A549 (cell line): ENCODE data around the gene RNF4. TPM values are rescaled to one million over a fixed set of nuclear protein-coding genes. Genes with fewer than 3 reads are reported as not detected.
A peak's percentile ranks its signal among the peaks of the same experiment; 100 is the strongest.

Source experiments
- ATAC-seq, 2 experiments: fragments of 200-7000 bp in 1 of 2; fragments of >200 bp in 1 of 2; cut with Nextera tagmentation in 1 of 2; cut with Tn5 transposase in 1 of 2; 3 replicates each; pipeline versions ENCODE4 v1.8.0 to v1.9.1; 2018 to 2020; ENCODE audit warnings: mild to moderate bottlenecking in 1 of 2, moderate library complexity in 1 of 2
- CTCF ChIA-PET: fragments of 300-600 bp; sonication (Branson Sonifier 250); formaldehyde crosslinking; extraction: SDS; loops from one replicate; lab custom pipeline; 2021; ENCODE audit warnings: antibody characterized with exemption, inconsistent platforms; lab: Yijun Ruan, JAX
- POLR2A ChIA-PET: fragments of 350-600 bp; formaldehyde crosslinking; extraction: SDS; loops from one replicate; lab custom pipeline; 2021; ENCODE audit warnings: antibody characterized with exemption, inconsistent platforms; lab: Yijun Ruan, JAX
- DNase-seq, 2 experiments: peaks; one replicate each; pipeline versions ENCODE4 v3.0.0 to v3.0.0-alpha.2; 2011 to 2016; ENCODE audit warnings: low read depth in 1 of 2, low spot score in 1 of 2
- FAIRE-seq: peaks from 2 replicates; lab custom pipeline; 2011; peaks lifted over from hg19 to GRCh38; lab: Jason Lieb, UNC
- H3K27ac ChIP-seq, 2 experiments: fragments of >200 bp; sonication (Bioruptor Twin); formaldehyde crosslinking; 3 replicates each; pipeline ENCODE4 v1.5.1; 2016 to 2017
- H3K4me1 ChIP-seq: fragments of >200 bp; sonication (Bioruptor Twin); formaldehyde crosslinking; 3 replicates; pipeline ENCODE4 v1.6.1; 2016
- H3K4me2 ChIP-seq: fragments of >200 bp; sonication (Bioruptor Twin); formaldehyde crosslinking; 3 replicates; pipeline ENCODE4 v1.6.1; 2016
- H3K4me3 ChIP-seq: fragments of >200 bp; sonication (Bioruptor Twin); formaldehyde crosslinking; 3 replicates; pipeline ENCODE4 v1.5.1; 2016
- H3K9me3 ChIP-seq: fragments of >200 bp; sonication (Bioruptor Twin); formaldehyde crosslinking; 3 replicates; pipeline ENCODE4 v1.6.1; 2016
- BCL3 ChIP-seq: fragments of >200 bp; sonication (Bioruptor Twin); formaldehyde crosslinking; IDR thresholded peaks from 3 replicates; pipeline ENCODE4 v1.6.1; 2016
- BHLHE40 ChIP-seq: IDR thresholded peaks from 2 replicates; pipeline ENCODE4 v1.6.1; 2012; ENCODE audit warnings: low read depth, low read length, inconsistent platforms
- CTCF ChIP-seq: fragments of >200 bp; sonication (Bioruptor Twin); formaldehyde crosslinking; IDR thresholded peaks from 3 replicates; pipeline ENCODE4 v1.5.1; 2016
- ELK1 ChIP-seq: fragments of 150-350 bp; IDR thresholded peaks from 2 replicates; pipeline ENCODE4 v1.6.1; 2014; ENCODE audit warnings: low read depth, mild to moderate bottlenecking, low read length
- ESRRA ChIP-seq: fragments of 150-350 bp; IDR thresholded peaks from 2 replicates; pipeline ENCODE4 v1.6.1; 2014; ENCODE audit warnings: mild to moderate bottlenecking, low read length, borderline replicate concordance
- HES2 ChIP-seq: fragments of >200 bp; sonication (Bioruptor Twin); formaldehyde crosslinking; IDR thresholded peaks from 2 replicates; pipeline ENCODE4 v1.6.1; 2016
- HEYL ChIP-seq: fragments of 250-450 bp; sonication (Bioruptor Pico); IDR thresholded peaks from 2 replicates; pipeline ENCODE4 v1.8.0; 2021; ENCODE audit warnings: mild to moderate bottlenecking, moderate library complexity
- JUN ChIP-seq, 2 experiments: fragments of >200 bp; sonication (Bioruptor Twin); formaldehyde crosslinking; IDR thresholded peaks; 2 replicates in 1 of 2; 3 replicates in 1 of 2; pipeline ENCODE4 v1.6.1; 2016 to 2017
- MYC ChIP-seq: IDR thresholded peaks from 2 replicates; pipeline ENCODE4 v1.6.1; 2012; ENCODE audit warnings: mild to moderate bottlenecking, inconsistent platforms, low read length, improper control_type of control experiment, borderline replicate concordance
- NFE2L2 ChIP-seq: fragments of 150-350 bp; conservative IDR thresholded peaks from 2 replicates; pipeline ENCODE4 v1.6.1; 2014; ENCODE audit warnings: low read length
- NPAS2 ChIP-seq: fragments of 250-450 bp; sonication (Bioruptor Pico); IDR thresholded peaks from 2 replicates; pipeline ENCODE4 v1.8.0; 2022; ENCODE audit warnings: mild to moderate bottlenecking, moderate library complexity, borderline replicate concordance
- POLR2A ChIP-seq: IDR thresholded peaks from 2 replicates; pipeline ENCODE4 v1.6.1; 2012; ENCODE audit warnings: mild to moderate bottlenecking, low read length
- POLR2AphosphoS2 ChIP-seq: conservative IDR thresholded peaks from 2 replicates; pipeline ENCODE4 v1.6.1; 2012; ENCODE audit warnings: low read length, improper control_type of control experiment, inconsistent platforms
- RAD21 ChIP-seq, 2 experiments: fragments of >200 bp in 1 of 2; sonication (Bioruptor Twin) in 1 of 2; formaldehyde crosslinking in 1 of 2; IDR thresholded peaks in 1 of 2; conservative IDR thresholded peaks in 1 of 2; 2 replicates in 1 of 2; 3 replicates in 1 of 2; pipeline ENCODE4 v1.6.1; 2012 to 2018; ENCODE audit warnings: inconsistent platforms in 1 of 2
- RCOR1 ChIP-seq: fragments of 150-350 bp; IDR thresholded peaks from 2 replicates; pipeline ENCODE4 v1.6.1; 2014; ENCODE audit warnings: antibody characterized with exemption, low read length, low read depth
- SMC3 ChIP-seq: fragments of >200 bp; sonication (Bioruptor Twin); formaldehyde crosslinking; IDR thresholded peaks from 3 replicates; pipeline ENCODE4 v1.6.1; 2018; ENCODE audit warnings: inconsistent platforms
- TFCP2L1 ChIP-seq: fragments of 250-450 bp; sonication (Bioruptor Pico); IDR thresholded peaks from 2 replicates; pipeline ENCODE4 v1.5.0; 2021; ENCODE audit warnings: mild to moderate bottlenecking
- USF2 ChIP-seq: fragments of 450-650 bp; IDR thresholded peaks from 2 replicates; pipeline ENCODE4 v1.6.1; 2014; ENCODE audit warnings: antibody characterized with exemption
- WGBS: methylation state at CpG from one replicate; pipeline ENCODE4 v1.1.6; 2017; ENCODE audit errors: missing lambda C conversion rate; 5-methylcytosine and 5-hydroxymethylcytosine counted together
- polyA plus RNA-seq, 4 experiments: library from polyadenylated mRNA; depleted of rRNA in 3 of 4; stranded (reverse); fragments of >200 nt; fragmentation: RNase III in 1 of 4; extraction: RNeasy Plus Mini Kit Qiagen cat#74134 plus additional on column Dnase treatment in 1 of 4; gene quantifications; 2 replicates in 3 of 4; 3 replicates in 1 of 4; pipeline ENCODE4 v1.2.3, GENCODE V29; 2011 to 2017

RNF4 gene
- polyA plus RNA-seq, 2 of the 4 experiments (the other 2 are of a cell fraction): 65.8 to 93.5 TPM

- ChIA-PET POLR2A (no interaction called here), CTCF (interaction anchor here (0.9 to 1.1 kb wide), 3 partner anchors 15 to 214 kb away, joined by 3 to 5 read pairs (median 3); no protein-coding TSS in a partner anchor)
- Histone ChIP-seq H3K27ac (no peak overlapping the region; a peak in 1 of 6 replicates), H3K9me3 (no peaks in the 10 kb centered on the region), H3K4me3 (no peak overlapping the region), H3K4me2 (no peak overlapping the region), H3K4me1 (peaks cover 6% of the 10 kb centered on the region)
- FAIRE-seq (no peak), DNase-seq (no peak), ATAC-seq (no peak)
- WGBS: 60% methylated on average over 5 of the region's 9 CpGs
- no peak for TF ChIP-seq POLR2AphosphoS2
- TF ChIP-seq ESRRA: no peak
- no peak for TF ChIP-seq RCOR1
- no peak for TF ChIP-seq TFCP2L1 (CRISPR knock-in tag)
- no peak for TF ChIP-seq NPAS2 (CRISPR knock-in tag)
- no peak for TF ChIP-seq HEYL (CRISPR knock-in tag)
- no peak for TF ChIP-seq BHLHE40
- no peak for TF ChIP-seq BCL3
- no peak for TF ChIP-seq POLR2A
- TF ChIP-seq MYC: no peak
These were observed 34.5 kb upstream of the RNF4 start for GRCh38 chr4:2434420-2434819.

GRCh38 chr4:2436301-2436700, 32.6 kb upstream of the RNF4 start:
- WGBS: 34% methylated on average over 10 of the region's 10 CpGs
- ChIA-PET POLR2A (interaction anchor here (0.8 kb wide), 1 partner anchor 23 kb away, joined by 3 read pairs; no protein-coding TSS in a partner anchor), CTCF (interaction anchor here (0.9 to 2.1 kb wide), 7 partner anchors 9 to 447 kb away, joined by 3 to 7 read pairs (median 4); no protein-coding TSS in a partner anchor)
- H3K9me3 ChIP-seq: no peaks in the 10 kb centered on the region
- DNase-seq (peak in 1 of 2 experiments; percentile 49), ATAC-seq (peak; percentile 84 to 88; a peak in 5 of 6 replicates), FAIRE-seq (no peak)
- peak; percentile 32 to 55; a peak in 4 of 5 replicates for TF ChIP-seq RAD21 (conservative IDR thresholded peaks at IDR 0.05 in 1 of 2, IDR thresholded peaks at IDR 0.05 in 1 of 2)
- no peak for TF ChIP-seq MYC
- no peak for TF ChIP-seq JUN (IDR thresholded peaks at IDR 0.05)
- 0 out of 3 replicates have a peak, but pooled peaks have one; percentile 22 for TF ChIP-seq SMC3
- TF ChIP-seq NFE2L2: no peak
- peak; percentile 19; the same call in 1 of the 3 replicates for TF ChIP-seq CTCF
- TF ChIP-seq ESRRA: no peak
- no peak for TF ChIP-seq USF2
- no peak for TF ChIP-seq HES2
- TF ChIP-seq ELK1: no peak
- no peak overlapping the region for H3K27ac ChIP-seq
- H3K4me1 ChIP-seq: no peaks in the 10 kb centered on the region
- no peak overlapping the region for H3K4me3 ChIP-seq
- H3K4me2 ChIP-seq: no peak overlapping the region
